ENCODE results near the gene CLCNKA. TPM values are rescaled to one million over a fixed set of nuclear protein-coding genes. Genes with fewer than 3 reads are reported as not detected.
"Not testable (repeated sequence)": the region's sequence is repeated elsewhere in the genome, so short reads cannot be mapped to it uniquely, and the experiment has no call there.

CLCNKA gene
- total RNA-seq, 1 donor from 2014 or later = not detected

- intact Hi-C loops (cut with micrococcal nuclease) = no loop called here
Measured at GRCh38 chr1:16015960-16016901, 5.6 kb upstream of the CLCNKA start.

GRCh38 chr1:16017076-16017460, 4.8 kb upstream of the CLCNKA start:
- intact Hi-C loops (cut with micrococcal nuclease) = no loop called here

GRCh38 chr1:16017461-16018303, 4.2 kb upstream of the CLCNKA start, which contains the start of gene HSPB7:
Gene HSPB7 (minus strand): TSS chr1:16018043. CDS start chr1:16017963, 80 bp downstream.
- intact Hi-C loops (cut with micrococcal nuclease) = no loop called here

- intact Hi-C loops (cut with micrococcal nuclease) = no loop called here
Measured at GRCh38 chr1:16018308-16018707, 3.5 kb upstream of the CLCNKA start.

GRCh38 chr1:16018749-16019643, 2.8 kb upstream of the CLCNKA start:
- intact Hi-C loops (cut with micrococcal nuclease) = no loop called here

GRCh38 chr1:16019644-16020277, 2.1 kb upstream of the CLCNKA start:
- intact Hi-C loops (cut with micrococcal nuclease) = no loop called here

GRCh38 chr1:16020325-16020724, 1.5 kb upstream of the CLCNKA start:
- intact Hi-C loops (cut with micrococcal nuclease) = no loop called here

- intact Hi-C loops (cut with micrococcal nuclease) = not testable (repeated sequence)
Measured at GRCh38 chr1:16020878-16021277, 958 bp upstream of the CLCNKA start.

- intact Hi-C loops (cut with micrococcal nuclease) = no loop called here
Measured at GRCh38 chr1:16022393-16022792, 557 bp downstream of the CLCNKA start.

GRCh38 chr1:16023050-16023653, 1.3 kb downstream of the CLCNKA start:
- intact Hi-C loops (cut with micrococcal nuclease) = no loop called here

GRCh38 chr1:16026302-16026701, 4.5 kb downstream of the CLCNKA start:
- intact Hi-C loops (cut with micrococcal nuclease) = not testable (repeated sequence)

GRCh38 chr1:16026723-16027484, 5.1 kb downstream of the CLCNKA start:
- intact Hi-C loops (cut with micrococcal nuclease) = no loop called here

GRCh38 chr1:16028237-16029002, 6.6 kb downstream of the CLCNKA start:
- intact Hi-C loops (cut with micrococcal nuclease) = no loop called here

GRCh38 chr1:16029003-16029268, 7.1 kb downstream of the CLCNKA start:
- intact Hi-C loops (cut with micrococcal nuclease) = not testable (repeated sequence)

- intact Hi-C loops (cut with micrococcal nuclease) = no loop called here
Measured at GRCh38 chr1:16029288-16029687, 7.5 kb downstream of the CLCNKA start.

- intact Hi-C loops (cut with micrococcal nuclease) = no loop called here
Measured at GRCh38 chr1:16031551-16031950, 9.7 kb downstream of the CLCNKA start.

- intact Hi-C loops (cut with micrococcal nuclease) = loop anchor here (2.0 kb wide), 1 partner anchor 24 kb away; no protein-coding TSS in a partner anchor
Measured at GRCh38 chr1:16032388-16033102, 10.7 kb downstream of the CLCNKA start.

GRCh38 chr1:16033103-16033632, 11.3 kb downstream of the CLCNKA start:
- intact Hi-C loops (cut with micrococcal nuclease) = loop anchor here (2.0 kb wide), 1 partner anchor 24 kb away; no protein-coding TSS in a partner anchor

Measured in T-helper 2 cell treated with Interferon-gamma antibody and Interleukin-4, amounts not matched to agents 100 ng/mL and 5 ng/mL, for 36 hours (primary cell).